CD4-positive, alpha-beta T cell treated with Interleukin-4 for 4 hours (primary cell): ENCODE measurements around the gene P3H1.
A peak's percentile ranks its signal among the peaks of the same experiment; 100 is the strongest.
"Not testable (repeated sequence)": the region's sequence is repeated elsewhere in the genome, so short reads cannot be mapped to it uniquely, and the experiment has no call there.

Experiments used
- DNase-seq: peaks from one replicate; pipeline ENCODE4 v3.0.0-alpha.2; 2020

P3H1 gene

GRCh38 chr1:42742617-42743316 is 24.1 kb downstream of the P3H1 start:
- DNase-seq, result no peak

- no peak for DNase-seq
Observed at GRCh38 chr1:42742141-42742540, 24.7 kb downstream of the P3H1 start.

DNA sequence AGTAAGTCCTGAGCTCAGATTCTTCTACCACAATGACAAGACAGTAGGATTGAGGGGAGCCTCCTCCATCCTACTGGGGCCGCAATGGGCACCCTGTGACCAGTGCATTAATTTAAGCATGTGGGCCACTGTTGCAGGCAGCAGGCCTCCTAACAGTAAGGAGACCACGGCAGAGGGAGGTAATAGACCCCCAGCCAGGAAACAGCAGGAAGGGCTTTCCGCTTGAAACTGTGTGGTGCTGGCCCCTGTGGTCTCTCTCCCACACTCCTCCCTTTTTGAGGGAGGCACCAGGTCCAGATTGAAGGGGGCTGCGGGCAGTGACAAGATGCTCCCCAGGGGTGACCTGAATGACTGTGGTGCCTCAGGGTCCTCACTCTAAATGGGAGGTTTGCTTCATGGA is 25.1 kb downstream of the P3H1 start:
- no peak for DNase-seq

DNA sequence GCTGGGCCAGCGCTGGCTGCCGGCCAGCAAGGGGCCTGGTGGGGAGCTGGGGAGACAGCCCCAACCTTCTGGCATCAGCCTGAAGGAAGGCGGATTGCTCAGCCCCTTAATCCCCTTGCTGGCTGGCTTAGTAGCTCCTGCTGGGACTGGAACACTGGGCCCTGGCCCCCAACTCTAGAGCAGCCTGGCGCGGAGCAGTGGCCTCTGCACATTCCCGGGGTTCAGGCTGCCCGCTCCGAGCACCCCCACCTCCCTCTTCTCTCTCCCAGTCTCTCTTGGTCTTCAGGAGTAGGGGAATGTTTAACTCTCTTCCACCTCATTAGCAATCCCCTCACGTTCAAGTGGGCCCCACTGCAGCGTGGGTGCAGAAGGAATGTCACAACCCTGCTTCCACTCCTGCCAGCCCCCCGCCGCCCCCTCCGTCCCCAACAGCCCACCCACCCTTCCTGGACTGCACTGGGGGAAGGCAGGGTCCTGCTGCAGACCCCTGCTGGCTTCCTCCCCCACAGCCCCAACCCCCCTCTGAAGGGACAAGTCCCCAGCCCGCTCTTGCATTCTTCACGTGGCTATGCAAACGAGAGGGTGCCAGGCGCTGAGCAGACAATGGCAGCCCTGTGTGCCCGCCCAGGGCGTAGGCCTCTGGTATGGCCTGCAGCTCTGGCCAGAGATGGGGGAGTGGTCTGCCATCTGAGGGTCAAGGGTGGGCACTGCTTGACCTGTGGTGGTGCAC is 25.8 kb downstream of the P3H1 start:
- DNase-seq, result no peak

DNA sequence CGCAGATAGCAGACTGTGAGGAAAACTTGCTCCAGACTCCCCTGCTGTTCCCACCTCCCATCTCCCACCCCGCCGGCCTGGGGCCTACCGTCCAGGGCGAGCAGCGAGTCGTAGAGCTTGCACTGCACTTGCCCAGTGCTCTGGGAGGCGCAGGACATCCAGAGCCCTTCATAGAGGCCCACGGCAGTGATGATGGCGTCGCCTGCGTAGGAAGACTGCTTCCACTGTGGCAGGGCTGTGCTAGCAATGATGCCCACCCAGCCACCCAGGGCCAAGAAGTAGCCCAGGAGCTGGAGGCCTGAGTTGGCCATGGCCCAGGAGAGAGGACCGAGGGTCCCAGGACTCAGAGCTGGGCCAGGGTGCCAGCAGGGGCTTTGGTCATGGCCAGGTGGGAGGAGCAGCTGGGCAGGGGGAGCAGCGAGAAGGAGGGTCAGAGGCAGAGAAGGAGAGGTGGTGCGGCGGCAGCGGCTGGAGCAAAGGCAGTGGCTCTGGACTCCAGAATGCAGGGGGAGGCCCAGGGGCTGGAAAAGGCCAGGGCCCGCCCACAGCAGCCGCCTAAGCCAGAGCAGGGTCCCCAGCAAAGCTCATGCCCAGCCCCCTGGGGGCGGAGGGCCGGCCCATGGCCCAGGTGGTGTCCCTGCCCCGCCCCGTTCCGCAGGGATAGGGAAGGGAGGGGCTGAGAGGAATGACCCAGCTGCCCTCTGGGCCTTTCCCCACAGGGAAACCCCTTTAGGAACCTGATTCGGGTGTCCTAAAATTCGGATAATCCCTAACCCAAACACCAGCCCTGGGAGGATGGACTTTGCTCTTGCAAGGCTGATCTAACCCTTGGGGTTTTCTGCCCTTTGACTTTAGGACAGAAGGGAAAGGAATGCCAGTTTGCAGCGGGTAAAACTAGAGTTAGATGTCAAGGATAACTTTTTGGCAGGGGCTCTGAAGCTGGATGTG is 26.8 kb downstream of the P3H1 start, which contains the start of gene CLDN19:
CLDN19 (minus strand) TSS at position 484 of the 948 bp plus-strand sequence; CDS start at position 311, 173 bp downstream.
- no peak for DNase-seq

GRCh38 chr1:42738678-42739226 is 28.1 kb downstream of the P3H1 start:
- no peak for DNase-seq

DNA sequence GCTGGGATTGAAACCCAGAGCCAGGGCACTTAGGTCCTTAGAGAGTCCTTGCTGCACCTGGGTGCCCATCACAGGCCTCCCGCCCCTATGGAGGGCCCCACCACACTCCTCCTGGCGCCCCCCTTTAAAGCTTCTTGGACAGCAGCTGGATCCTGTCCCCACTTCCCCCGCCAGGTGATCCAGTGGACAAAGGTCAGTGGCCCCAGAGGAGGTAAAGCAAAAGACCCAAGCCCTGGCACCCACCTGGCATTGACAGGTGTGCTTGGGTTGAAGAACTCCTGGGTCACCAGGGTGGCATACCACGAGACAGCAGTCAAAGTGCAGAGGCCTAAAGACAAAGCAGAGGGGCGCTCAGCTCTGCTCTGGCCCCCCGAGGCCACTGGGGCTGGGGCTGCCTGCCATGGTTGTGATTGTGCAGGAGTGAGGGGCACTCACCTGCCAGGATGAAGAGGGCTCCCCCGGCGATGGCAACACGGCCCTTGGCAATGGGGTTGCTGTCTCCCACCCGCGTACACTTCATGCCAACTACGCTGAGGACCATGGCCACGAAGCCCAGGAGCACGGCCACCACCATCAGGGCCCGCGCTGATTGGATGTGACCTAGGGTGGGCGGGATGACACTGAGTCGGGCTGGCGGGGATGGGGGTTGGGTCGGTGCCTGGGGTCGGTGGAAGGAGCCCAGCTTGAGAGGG is 28.7 kb downstream of the P3H1 start:
- DNase-seq, result no peak

DNA sequence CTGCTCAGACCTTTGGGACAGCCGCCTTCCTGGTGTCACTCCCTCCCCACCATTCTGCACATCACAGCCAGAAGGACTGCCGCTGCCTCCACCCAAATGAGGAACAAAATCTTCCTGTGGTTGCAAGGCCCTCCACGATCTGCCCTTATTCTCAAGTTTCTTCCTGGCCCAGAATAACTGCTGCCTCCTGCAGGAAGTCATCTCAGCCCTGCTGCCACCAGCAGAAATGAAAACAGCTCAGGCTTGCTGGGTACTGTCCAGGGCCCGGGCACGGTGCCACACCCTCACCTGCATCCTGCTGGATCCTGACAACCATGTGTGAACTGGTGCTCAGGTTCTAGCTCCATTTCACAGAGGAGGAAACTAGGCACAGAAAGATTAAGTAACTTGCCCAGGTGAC is 29.6 kb downstream of the P3H1 start:
- peak; percentile 19 for DNase-seq

DNA sequence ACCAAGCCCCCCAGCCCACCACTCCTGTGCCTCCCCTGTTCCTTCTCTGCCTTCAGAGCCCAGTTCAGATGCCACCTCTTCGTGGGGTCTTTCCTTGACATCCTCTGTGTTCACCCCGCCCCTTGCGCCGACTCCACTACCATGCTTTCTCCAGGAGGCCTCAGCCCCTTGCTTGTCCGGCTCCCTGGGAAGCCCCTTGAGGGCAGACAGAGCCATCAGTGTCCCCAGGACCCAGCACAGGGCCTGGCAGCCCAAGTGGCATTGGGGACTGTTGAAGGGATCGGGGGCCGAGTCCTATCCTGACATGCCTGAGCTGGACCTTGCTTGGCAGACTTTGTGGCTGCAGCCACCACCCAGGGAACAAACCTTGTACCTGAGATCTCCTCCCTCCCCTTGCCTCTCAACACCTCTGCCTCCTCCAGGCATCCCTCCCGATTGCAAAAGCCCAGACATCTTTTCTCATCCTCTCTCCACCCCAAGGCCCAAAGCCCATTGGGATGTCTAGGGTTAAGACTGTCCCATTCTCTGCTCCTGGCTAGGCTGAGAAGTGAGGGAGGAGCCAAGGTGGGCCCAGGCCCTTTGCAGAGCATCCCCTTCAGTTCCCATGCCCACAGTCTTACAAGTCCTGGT is 30.1 kb downstream of the P3H1 start:
- DNase-seq, result no peak

DNA sequence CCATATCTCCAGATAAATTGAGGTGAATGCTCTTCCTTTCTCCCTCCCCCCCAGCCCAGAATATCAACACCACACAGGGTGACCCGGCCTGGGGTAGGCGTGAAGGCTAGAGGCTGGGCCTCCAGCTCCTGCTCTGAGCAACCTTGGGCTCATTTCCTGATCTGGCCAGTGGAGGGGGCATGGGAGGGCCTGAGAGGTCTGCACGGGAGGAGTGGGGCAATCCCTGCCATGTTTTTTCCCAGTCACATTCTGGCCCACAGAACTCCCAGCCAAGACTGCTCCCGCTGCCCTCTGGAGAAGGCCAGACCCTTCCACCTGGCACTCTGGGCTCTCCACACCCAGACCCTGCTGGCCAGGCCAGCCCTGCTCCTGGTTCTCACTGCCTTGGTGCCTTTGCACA is 30.7 kb downstream of the P3H1 start:
- no peak for DNase-seq

GRCh38 chr1:42735477-42736105 is 31.2 kb downstream of the P3H1 start:
- no peak for DNase-seq

- DNase-seq, result no peak
Observed at GRCh38 chr1:42735056-42735455, 31.8 kb downstream of the P3H1 start.

DNA sequence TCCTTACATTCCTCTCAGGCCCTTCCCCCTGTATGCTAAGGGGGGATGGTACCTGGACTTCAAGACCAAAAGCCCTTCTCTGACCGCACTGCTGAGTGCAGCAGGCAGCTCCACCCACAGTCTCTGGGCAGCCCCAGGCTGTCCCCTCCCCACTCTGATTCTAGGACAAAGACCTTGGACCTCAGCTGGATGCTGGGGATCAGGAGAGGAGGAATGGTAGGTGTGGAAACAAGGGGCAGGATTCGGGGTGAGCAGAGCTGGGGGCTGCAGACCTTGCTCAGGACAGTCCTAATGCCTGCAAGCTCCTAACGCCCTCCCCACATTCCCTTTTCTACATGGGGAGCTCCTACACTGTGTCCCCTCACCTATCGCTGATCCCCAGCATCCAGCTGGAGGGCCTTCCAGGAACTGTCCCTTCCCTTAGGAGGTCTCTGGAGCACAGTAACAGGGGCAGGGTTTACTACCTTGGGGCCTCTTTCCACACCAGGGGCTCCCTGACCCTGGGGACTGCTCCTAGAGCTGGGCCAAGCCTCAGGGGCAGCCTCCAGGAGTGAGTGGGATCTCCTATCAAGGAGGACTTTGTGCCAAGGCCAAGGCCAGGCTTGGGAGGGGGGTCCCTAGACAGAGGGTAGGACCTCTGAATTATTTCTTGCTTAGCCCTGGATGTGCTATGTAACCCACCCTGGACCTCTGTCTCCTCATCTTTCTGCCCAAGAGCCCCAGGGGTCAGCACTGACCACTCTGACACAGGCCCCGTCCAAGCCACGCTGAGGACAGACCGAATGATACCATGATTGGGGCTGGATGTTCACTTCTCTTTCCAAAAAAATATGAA is 32.4 kb downstream of the P3H1 start:
- no peak for DNase-seq

DNA sequence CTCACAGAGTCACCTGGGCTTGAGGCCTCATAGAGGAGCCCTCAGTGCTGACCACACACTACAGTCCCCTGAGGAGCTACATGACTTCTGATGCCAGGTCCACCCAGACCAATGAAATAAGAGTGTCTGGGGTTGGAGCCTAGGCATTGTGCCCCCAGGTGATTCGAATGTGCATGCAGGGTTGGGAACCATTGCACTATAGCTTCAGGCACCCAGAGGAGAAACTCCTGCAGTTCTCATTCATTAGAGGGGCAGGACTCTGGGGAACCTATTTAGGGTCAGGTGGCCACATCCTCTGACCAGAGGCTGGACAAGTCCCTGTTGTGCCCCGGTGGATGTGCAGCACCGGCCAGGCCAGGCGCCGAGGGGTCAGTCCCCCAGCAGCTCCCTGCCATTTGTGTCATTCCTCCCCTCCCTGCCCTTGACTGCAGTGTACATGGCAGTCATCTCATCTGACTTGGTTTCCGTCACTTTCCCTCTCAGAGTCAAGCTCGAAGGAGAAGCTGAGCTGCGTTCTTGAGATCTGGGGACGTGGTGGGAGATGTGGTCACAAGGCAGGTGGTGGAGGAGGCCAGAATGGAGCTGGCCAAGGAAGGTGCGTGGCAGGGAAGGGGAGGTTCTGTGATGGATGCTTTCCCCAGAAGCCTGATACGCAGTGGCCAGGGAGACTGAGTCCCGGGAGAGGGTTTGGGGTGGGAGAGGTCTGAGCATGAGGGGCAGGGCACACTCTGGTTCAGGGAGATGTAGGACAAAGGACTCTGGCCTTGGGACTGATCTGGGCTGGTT is 33.2 kb downstream of the P3H1 start:
- no peak for DNase-seq

DNA sequence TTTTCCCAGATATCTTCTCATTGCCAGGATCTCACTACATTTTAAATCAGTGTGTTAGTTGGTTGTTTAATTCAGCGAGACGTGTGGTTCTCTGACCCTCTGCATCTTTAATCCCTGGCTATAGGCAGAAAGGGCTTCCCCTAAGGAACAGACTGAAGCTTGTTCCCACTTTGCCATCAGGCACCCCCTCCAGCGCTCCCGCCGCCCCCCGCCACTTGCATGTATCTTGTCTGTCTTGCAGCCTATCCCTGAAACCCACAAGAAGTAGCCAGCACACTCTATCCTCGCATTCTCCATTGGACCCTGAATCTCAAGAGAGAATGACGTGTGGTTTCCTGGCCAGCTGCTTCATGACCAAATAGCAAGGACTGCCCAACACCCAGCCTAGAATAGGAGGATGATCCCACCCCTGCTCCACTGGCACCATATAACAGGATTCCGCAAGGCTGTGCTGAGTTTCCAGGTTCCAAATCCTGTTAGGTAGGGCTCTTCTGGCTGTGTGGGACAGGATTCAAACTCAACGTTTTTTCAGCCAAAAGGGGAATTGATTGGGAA is 34.6 kb downstream of the P3H1 start:
- DNase-seq, result no peak

GRCh38 chr1:42731585-42731984 is 35.2 kb downstream of the P3H1 start:
- no peak for DNase-seq

- DNase-seq, result peak; percentile 30
Observed at GRCh38 chr1:42730988-42731387, 35.8 kb downstream of the P3H1 start.

- no peak for DNase-seq
Observed at GRCh38 chr1:42730002-42730401, 36.8 kb downstream of the P3H1 start.

DNA sequence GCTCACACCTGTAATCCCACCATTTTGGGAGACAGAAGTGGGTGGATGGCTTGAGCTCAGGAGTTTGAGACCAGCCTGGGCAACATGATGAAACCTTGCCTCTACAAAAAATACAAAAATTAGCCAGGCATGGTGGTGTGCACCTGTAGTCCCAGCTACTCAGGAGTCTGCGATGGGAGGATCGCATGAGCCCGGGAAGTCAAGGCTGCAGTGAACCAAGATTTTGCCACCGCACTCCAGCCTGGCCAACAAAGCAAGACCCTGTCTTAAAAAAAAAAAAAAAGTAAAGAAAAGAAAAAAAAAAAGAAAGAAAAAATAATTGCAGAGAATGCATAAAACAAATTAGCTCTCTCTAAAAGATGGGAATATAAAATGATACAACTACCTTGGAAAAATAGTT is 41.0 kb downstream of the P3H1 start:
- DNase-seq, result not testable (repeated sequence)
